GM19099 (cell line): Measurements from ENCODE around the gene P2RY13.

Source experiments
- POLR2A ChIP-seq: IDR thresholded peaks from 3 replicates; pipeline ENCODE4 v1.6.1; 2011; ENCODE audit warnings: low read depth; ENCODE audit not compliant: insufficient read length; ENCODE audit errors: extremely low read depth

P2RY13 gene

GRCh38 chr3:151329363-151329762 is at the start of gene P2RY13:
Gene P2RY13, minus strand, starts transcription at chr3:151329549. Its CDS starts 21 bp downstream, at chr3:151329528.
- no peak for TF ChIP-seq POLR2A

GRCh38 chr3:151377768-151378385 is 48.5 kb upstream of the P2RY13 start:
- no peak for TF ChIP-seq POLR2A

- no peak for TF ChIP-seq POLR2A
Measured at GRCh38 chr3:151372063-151372820, 42.9 kb upstream of the P2RY13 start.

GRCh38 chr3:151371526-151371925 is 42.2 kb upstream of the P2RY13 start:
- TF ChIP-seq POLR2A = no peak

- TF ChIP-seq POLR2A = no peak
Measured at GRCh38 chr3:151367448-151367847, 38.1 kb upstream of the P2RY13 start.

GRCh38 chr3:151366993-151367392 is 37.6 kb upstream of the P2RY13 start:
- no peak for TF ChIP-seq POLR2A

- no peak for TF ChIP-seq POLR2A
Measured at GRCh38 chr3:151362751-151363174, 33.4 kb upstream of the P2RY13 start.

GRCh38 chr3:151357463-151357850 is 28.1 kb upstream of the P2RY13 start:
- TF ChIP-seq POLR2A = no peak

- no peak for TF ChIP-seq POLR2A
Measured at GRCh38 chr3:151356794-151357462, 27.6 kb upstream of the P2RY13 start.

GRCh38 chr3:151351648-151352047 is 22.3 kb upstream of the P2RY13 start:
- TF ChIP-seq POLR2A = no peak

- no peak for TF ChIP-seq POLR2A
Measured at GRCh38 chr3:151351219-151351618, 21.9 kb upstream of the P2RY13 start.

- no peak for TF ChIP-seq POLR2A
Measured at GRCh38 chr3:151350656-151351055, 21.3 kb upstream of the P2RY13 start.

GRCh38 chr3:151347432-151347831 is 18.1 kb upstream of the P2RY13 start:
- TF ChIP-seq POLR2A = no peak

- no peak for TF ChIP-seq POLR2A
Measured at GRCh38 chr3:151346292-151346691, 16.9 kb upstream of the P2RY13 start.

GRCh38 chr3:151345859-151346258 is 16.5 kb upstream of the P2RY13 start:
- no peak for TF ChIP-seq POLR2A

- TF ChIP-seq POLR2A = no peak
Measured at GRCh38 chr3:151331696-151332095, 2.3 kb upstream of the P2RY13 start.
